ENCODE results near the gene MKNK2.
A peak's percentile ranks its signal among the peaks of the same experiment; 100 is the strongest.

The MKNK2 gene

DNA sequence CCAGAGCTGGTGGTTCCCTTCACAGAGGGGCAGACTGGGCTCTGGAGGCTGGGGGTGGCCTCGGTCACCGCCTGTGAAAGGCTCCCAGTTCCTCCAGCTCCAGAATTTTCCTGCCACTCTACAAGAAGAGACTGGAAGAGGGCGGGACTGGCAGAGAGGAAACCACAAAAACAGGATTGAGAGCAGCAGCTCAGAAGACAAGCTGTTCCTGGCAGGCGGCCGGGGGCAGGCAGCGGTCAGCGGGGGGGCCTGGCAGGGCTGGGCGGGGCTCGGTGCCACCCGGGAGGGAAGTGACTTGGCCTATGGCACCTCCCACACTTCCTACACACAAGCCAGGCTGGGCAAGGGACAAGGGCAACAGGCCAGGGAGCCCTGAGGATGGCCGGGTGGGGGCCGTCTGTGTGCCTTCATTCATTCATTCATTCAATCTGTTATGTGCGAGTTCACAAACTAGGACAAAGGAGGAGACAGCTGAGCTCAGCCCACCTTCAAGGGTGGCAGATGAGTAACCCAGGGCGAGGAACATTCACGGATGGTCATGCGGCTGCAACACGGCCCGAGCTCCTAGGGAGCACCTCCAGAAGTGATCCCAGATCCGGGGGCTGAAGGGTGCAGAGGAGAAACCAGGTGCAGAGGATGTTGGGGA lies 18.6 kb downstream of the MKNK2 start:
- DNase-seq (ENCODE audit: low read depth, low spot score), result no peak

DNA sequence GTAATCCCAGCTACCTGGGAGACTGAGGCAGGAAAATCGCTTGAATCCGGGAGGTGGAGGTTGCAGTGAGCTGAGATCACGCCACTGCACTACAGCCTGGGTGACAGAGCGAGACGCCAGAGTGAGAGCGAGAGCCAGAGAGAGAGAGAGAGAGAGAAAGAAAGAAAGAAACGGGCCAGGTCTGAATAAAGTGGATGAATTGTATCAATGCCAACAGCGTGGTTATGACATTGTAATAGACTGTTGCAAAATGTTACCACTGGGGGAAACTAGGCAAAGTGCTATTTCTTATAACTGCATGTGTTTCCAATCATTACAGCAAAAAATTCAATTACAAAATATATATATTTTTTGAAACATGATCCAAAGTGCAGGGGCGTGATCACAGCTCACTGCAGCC lies 23.7 kb downstream of the MKNK2 start:
- no peak for DNase-seq (ENCODE audit: low read depth, low spot score)

DNA sequence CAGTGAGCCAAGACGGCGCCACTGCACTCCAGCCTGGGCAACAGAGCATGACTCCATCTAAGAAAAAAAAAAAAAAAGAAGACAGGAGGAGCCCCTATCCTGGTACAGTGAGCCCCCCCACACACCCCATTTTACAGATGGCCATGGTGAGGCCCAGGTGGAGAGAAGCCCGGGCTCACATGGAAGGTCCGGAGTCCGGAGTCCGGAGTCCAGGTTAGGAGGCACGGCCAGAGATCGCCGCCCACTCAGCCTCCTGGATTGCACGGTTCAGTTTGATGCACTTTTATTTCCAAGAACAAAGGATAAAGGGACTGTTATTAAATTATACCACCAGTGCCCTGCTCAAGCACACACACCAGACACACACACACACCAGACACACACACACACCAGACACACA lies 24.3 kb downstream of the MKNK2 start:
- DNase-seq (ENCODE audit: low read depth, low spot score), result no peak

DNA sequence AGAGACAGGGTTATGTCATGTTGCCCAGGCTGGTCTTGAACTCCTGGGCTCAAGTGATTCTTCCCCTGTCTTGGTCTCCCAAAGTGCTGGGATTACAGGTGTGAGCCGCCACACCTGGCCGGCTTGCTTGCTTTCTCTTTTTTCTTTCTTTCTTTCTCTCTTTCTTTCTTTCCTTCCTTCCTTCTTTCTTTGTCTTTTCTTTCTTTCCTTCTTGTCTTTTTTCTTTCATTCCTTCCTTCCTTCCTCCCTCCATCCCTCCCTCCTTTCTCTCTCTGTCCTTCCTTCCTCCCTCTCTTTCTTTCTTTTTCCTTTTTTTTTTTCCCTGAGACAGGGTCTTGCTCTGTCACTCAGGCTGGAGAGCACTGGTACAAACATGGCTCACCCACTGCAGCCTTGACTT lies 28.8 kb downstream of the MKNK2 start:
- DNase-seq (ENCODE audit: low read depth, low spot score), result no peak

DNA sequence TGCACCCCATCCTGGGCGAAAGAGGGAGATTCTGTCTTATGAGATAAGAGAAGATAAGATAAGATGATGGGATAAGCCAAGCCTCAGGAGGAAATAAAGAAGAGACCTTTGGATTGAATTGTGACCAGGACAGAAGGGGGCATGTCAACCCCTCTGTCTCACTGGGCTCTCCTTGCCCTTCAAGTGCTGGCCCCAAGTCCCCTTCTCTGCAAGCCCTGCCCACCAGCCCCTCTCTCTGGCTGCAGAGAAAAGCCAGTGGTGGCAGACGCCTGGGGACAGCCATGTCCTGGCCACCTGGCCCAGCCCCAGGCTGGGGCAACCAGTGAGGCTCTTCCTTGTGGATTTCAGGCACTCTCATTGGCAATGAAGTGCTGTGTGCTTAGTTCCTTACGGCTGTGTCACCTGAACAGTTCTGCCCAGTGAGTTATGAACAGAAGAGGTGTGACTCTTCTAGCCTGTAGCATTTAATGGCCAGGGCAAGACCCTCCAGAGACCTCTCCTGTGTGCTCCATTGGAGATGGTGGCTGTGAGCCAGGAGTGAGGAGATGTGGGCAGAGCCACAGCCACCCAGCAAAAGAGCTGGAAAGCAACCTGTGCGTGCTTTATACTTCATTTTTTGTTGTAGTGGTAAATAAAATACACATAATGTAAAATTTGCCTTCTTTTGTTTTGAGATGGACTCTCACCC lies 29.4 kb downstream of the MKNK2 start:
- DNase-seq (ENCODE audit: low read depth, low spot score), result no peak

DNA sequence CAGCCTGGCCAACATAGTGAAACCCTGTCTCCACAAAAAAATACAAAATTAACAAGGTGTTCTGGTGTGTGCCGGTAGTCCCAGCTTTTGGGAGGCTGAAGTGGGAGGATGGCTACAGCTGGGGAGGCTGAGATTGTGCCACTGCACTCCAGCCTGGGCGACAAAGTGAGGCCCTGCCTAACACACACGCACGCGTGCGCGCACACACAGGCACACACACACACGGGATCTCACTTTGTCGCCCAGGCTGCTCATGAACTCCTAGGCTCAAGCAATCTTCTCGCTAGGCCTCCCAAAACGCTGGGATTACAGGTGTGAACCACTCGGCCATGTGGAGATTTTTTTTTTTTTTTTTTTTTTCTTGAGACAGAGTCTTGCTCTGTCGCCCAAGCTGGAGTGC lies 32.3 kb downstream of the MKNK2 start:
- DNase-seq (ENCODE audit: low read depth, low spot score), result no peak

DNA sequence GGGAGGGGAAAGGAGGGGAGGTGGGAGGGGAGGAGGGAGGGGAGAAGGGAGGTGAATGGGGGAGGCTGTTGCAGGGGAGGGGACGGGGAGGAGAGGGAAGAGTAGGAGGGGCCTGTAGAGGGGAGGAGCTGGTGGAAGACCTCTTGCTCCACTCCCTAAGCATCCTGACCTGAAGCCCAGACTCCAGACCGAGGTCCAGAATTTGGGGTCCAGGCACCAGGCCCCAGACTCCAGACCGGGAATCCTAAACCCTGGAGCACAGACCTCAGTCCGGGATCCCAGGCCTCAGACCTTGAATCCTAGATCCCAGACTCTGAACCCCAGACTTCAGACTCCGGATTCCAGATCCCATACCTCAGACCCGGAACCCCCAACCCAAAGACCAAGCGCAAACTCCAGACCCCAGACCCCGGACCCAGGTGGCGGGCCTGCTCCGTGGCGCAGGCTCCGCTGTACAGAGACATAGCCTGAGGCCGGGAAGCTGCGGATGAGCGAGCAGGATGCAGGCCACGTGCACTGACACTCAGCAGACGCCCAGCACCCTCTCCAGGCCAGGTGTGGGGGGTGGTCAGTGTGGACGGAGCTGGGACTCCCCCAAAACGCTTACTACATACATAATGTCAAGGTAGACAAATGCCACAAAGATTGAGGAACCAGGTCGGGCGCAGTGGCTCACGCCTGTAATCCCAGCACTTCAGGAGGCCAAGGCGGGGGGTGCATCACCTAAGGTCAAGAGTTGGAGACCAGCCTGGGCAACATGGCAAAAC lies 34.8 kb downstream of the MKNK2 start:
- peak; percentile 20 for DNase-seq (ENCODE audit: low read depth, low spot score)

DNA sequence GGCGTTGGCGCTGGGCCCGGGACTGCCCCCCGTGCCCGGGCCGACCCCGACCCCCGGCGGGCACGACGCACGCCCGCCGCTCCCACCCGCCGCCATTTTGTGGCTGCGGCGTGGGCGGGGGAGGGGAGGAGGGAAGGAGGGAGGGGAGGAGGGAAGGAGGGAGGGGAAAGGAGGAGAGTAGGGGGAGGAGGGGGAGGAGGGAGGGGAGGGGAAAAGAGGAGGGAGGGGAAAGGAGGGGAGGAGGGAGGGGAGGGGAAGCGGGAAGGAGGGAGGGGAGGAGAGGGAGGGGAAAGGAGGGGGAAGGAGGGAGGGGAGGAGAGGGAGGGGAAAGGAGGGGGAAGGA lies 35.5 kb downstream of the MKNK2 start, which contains the start of gene BTBD2:
TSS of gene BTBD2 (minus strand) at position 107 of the 343 bp plus-strand sequence. CDS start at position 96, 11 bp downstream.
- DNase-seq (ENCODE audit: low read depth, low spot score), result peak; percentile 16

DNA sequence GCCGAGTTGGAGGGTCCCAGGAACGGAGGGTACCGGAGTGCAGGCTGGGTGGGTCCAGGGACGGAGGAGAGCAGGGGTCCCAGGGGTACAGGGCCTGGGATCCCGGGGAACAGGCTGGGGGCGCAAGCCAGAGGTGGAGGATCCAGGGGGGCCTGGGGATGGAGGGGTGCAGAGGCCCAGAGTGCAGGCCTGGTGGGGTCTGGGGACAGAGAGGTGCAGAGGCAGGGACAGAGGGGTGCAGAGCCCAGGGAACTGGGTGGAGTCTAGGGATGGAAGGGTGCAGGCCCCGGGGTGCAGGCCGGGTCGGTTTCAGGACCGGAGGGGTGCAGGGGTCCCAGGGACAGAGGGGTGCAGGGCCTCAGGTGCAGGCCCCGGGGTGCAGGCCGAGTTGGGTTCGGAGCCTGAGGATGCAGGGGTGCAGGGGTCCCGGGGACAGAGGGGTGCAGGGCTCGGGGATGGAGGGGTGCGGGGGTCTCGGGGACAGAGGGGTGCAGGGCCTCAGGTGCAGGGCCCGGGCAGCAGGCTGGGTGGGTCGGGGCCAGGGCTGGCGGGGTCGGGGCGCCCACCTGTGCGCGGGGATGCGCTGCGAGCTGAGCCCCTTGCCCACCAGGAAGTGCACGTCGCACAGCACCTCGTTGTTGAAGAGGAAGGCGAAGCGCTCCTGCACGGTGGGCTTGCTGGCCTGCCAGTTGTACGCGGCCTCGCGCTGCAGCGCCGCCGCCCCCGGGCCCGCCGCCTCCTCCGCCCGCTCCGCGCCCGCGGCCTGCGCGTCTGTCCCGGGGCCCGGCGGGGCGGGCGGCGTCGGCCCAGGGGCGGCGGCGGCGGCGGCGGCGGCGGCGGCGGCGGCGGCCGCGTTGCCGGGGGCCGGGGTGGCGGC lies 36.1 kb downstream of the MKNK2 start:
- DNase-seq (ENCODE audit: low read depth, low spot score), result no peak

DNA sequence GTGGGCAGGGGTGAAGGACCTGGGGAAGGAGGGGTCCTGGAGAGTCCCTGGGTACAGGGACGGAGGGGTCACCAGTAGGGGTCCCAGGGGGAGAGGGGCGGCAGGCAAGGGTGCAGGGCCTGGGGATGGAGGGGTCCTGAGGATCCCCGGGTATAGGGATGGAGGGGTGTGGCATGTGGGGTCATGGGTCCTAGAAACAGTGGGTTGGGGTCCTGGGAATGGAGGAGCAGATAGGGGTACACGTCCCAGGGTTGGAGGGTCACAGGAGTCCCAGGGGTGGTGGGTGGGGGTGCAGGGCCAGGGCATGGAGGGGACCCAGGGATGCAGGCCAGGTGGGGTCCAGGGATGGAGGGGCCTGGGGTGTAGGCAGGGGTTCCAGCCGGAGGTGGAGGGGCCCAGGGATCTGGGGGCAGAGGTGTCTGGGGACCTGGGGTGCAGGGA lies 36.9 kb downstream of the MKNK2 start:
- no peak for DNase-seq (ENCODE audit: low read depth, low spot score)

DNA sequence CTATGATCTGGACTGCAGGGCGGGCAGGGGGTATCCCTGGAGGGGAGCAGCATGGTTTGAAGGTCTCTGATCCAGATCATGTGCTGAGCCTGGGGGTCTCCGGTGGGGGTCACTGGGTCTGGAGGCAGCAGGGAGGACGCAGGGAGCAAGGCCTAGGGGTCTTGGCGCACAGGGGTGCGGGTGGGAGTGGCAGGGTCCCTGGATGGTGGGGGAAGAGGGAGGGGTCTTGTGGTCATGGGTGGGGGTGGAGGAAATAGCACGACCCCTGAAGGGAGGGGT lies 37.4 kb downstream of the MKNK2 start:
- DNase-seq (ENCODE audit: low read depth, low spot score), result no peak

DNA sequence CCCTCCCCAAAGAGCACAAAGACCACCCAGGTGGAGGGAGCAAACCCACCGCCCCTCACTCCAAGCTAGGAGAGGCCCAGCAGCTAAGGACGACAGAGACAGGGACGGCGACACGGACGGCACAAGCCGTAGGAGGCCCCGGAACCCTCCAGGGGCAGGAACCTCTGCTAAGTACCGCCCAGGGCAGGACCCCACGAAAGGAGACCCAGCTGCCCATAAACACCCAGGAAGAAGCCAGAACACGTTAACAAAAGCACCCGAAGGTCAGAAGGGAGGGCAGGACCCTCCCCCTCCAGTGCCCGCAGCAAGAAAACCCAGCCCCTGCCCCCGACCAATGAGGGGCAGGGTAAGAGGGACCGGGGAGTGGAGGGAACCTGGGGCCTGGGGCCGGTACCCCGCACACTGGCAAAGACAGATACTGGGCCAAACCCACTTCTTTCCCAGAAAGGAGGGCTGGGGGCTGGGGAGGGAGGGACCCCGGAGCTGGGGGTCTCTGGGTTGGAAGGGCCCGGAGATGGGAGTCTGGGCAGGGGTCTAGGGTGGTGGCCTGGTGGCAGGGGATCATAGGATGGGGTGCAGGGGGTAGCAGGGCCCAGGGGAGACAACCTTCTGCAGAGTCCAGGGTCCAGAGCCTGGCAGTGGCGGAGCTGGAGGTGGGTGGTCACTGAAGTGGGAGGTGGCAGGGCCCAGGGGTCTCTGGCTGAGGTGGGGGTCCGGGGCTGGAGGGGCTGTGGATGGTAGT lies 37.9 kb downstream of the MKNK2 start:
- no peak for DNase-seq (ENCODE audit: low read depth, low spot score)

DNA sequence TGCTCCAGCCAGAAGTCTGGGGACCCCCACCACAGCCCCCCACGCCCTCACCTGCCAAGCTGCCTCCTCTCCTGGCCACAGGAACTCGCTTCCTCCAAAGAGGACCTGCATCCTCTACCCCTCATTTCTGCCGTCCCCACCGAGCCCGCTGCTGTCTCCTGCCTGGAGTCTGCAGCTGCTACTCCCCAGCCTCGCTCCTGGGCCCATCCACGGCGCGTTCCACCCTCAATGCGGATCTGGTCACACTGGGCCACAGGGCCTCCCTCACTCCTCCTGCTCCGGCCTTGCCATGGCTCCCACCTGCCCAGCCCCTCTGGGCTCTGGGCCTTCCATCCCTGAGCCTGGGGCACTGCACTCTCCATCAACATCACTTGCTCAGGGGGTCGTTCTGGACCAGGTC lies 39.9 kb downstream of the MKNK2 start:
- no peak for DNase-seq (ENCODE audit: low read depth, low spot score)

DNA sequence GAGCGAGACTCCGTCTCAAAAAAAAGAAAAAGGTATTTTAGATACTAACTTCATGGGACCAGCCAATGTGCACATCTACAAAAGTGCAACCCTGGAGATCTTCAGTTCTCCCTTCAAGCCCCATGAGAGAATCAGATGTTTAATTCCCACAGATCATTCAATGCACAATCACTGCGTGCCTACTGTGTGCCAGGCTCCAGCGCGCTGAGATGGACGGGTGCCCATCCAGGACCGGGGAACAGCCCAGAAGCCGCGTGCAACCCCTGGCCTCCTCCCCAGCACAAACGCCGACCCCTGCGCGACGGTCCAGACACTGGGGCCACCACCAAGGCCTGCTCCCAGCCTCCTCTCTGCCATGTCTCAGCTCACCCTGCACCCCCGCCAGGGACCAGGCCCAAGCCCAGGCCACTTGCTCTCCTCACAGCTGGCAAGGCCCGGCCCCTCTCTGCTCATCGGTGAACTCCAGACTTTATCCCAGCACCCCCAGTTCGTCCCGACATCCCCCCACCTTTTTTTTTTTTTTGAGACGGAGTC lies 40.8 kb downstream of the MKNK2 start:
- no peak for DNase-seq (ENCODE audit: low read depth, low spot score)

DNA sequence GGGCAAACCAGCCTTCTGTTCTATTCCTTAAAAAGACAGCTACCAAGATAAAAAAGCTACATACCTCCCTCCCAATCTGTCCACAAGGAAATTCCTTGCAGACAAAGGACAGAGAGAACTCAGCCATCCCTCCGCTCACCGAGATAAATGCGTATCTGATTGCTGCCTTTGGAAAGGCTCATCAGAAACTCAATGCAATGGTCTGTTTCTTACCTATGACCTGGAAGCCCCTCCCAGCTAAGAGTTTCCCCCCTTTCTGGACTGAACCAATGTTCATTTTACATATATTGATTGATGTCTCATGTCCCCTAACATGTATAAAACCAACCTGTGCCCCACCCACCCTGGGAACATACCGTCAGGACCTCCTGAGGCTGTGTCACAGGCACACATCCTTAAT lies 47.2 kb downstream of the MKNK2 start:
- DNase-seq (ENCODE audit: low read depth, low spot score), result no peak

DNA sequence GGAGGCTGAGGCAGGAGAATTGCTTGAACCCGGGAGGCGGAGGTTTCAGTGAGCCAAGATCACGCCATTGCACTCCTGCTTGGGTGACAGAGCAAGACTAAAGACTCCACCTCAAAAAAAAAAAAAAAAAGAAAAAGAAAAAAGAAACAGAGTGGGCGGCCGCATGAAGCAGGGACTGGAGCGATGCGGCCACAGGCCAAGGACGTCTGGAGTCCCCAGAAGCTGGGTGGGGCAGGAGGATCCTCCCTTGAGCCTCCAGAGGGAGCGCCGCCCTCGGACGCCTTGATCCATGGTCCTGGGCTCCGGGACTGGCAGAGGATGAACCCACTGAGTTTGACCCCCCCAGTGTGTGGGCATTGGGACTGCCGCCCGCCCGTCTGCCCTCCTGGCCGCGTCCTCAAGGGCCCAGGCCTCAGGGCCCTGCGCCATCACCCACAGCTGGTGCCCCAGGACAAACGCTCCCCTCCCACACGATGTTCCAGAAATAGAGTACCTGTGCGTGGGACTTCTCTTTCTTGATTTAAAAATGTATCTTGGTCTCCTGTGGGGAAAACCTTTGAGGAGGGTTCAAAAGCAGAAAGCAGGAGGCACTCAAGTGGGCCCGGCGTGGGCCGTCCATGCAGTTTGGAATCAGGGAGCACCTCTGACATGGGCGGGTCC lies 51.1 kb downstream of the MKNK2 start:
- no peak for DNase-seq (ENCODE audit: low read depth, low spot score)

DNA sequence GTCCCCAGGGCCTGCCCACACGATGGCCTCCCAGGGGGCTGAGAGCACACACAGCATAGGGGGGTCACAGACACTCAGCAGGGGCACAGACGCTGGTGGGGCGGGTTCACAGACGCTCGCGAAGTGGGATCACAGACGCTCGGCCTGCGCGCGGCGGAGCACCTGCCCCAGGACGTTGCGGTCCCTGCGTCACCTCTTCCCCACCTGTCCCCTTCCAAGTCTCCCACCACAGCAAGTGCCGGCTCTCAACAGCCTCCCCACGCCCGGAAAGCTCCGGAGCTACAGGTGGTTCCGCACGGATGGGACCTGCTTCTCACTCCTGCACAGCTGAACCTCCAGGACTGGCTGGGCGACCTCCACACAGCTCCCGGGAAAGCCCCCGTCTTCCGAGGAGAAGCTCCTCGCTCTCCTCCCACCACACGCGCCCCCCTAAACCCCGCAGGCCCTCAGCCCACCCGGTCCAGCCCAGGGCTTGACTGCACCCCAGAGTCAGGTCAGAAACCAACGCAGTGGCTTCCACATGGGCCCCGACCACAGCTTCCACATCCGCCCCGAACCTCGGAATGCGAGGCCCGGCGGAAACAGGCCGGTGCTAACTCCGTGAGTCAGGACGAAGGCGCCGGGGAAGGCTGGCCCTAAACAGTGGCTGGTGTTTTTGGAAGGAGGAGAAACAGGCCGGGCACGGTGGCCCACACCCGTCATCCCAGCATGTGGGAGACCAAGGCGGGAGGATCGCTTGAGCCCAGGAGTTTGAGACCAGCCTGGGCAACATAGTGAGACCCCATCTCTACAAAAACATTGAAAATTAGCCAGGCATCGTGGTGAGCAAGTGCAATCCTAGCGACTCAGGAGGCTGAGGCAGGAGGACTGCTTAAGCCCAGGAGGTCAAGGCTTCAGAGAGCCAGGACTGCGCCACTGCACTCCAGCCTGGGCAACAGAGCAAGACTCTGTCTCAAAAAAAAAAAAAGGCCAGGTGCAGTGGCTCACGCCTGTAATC lies 52.0 kb downstream of the MKNK2 start:
- no peak for DNase-seq (ENCODE audit: low read depth, low spot score)

DNA sequence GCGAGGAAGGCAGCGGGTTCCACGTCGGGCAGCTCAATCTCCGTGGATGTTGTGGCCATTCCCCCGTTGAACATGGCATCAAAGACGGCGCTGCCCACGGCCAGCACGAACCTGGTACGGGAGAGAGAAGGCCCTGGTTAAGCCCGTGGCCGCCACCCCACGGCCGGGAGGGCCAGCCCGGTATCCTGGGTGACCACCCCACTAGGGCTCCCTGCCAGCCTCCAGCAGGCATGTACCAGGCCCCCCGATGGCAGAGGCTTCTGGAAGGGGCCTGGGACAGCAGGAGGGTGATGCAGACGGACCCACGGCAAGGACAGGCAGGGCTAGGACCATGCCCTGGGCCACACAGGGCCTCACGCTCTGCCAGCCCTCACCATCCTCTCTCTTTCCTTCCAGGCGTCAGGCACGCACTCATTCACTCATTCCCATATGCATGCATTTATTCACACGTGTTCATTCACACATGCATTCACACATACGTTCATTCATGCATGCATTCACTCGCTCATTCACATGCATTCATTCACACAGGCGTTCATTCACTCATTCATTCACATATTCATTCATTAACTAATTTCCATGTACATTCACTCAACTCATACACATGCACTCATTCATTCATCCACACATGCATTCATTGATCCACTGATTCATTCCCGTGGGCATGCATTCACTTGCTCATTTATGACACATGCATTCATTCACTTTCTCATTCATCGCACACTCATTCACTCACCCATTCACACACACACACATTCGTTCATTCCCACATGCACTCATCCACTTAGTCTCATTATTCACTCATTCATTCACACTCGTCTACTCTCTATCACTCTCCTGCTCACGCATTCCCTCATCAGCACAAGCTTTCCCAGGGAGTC lies 53.5 kb downstream of the MKNK2 start:
- DNase-seq (ENCODE audit: low read depth, low spot score), result no peak

Data from activated naive CD8-positive, alpha-beta T cell treated with anti-CD3 and anti-CD28 coated beads, Interleukin-2, amount 50 U/mL, for 16 hours (primary cell).